GM20000 (cell line): ENCODE data around the gene PRORP.
"Not testable (repeated sequence)": the region's sequence is repeated elsewhere in the genome, so short reads cannot be mapped to it uniquely, and the experiment has no call there.

Source experiments
- DNase-seq: peaks from one replicate; pipeline ENCODE4 v3.0.0; 2012; ENCODE audit warnings: low spot score
- CTCF ChIP-seq: IDR thresholded peaks from 2 replicates; pipeline ENCODE4 v1.5.1; 2012; ENCODE audit warnings: mild to moderate bottlenecking, control low read depth; ENCODE audit errors: extremely low read depth, missing control alignments

PRORP gene

GRCh38 chr14:35140718-35141581 lies 18.6 kb downstream of the PRORP start:
- DNase-seq, result no peak
- no peak for TF ChIP-seq CTCF

- no peak for TF ChIP-seq CTCF
- no peak for DNase-seq
These were observed 21.7 kb downstream of the PRORP start for GRCh38 chr14:35144029-35144428.

- no peak for TF ChIP-seq CTCF
These were observed 24.4 kb downstream of the PRORP start for GRCh38 chr14:35146711-35147149.

GRCh38 chr14:35147186-35147585 lies 24.8 kb downstream of the PRORP start:
- no peak for TF ChIP-seq CTCF
- DNase-seq, result no peak

More at GRCh38 chr14:35146711-35147149, 24.4 kb downstream of the PRORP start:
- no peak for DNase-seq

- no peak for TF ChIP-seq CTCF
- no peak for DNase-seq
These were observed 25.4 kb downstream of the PRORP start for GRCh38 chr14:35147711-35148110.

- DNase-seq, result no peak
- TF ChIP-seq CTCF, result no peak
These were observed 26.9 kb downstream of the PRORP start for GRCh38 chr14:35149239-35149638.

GRCh38 chr14:35152531-35152930 lies 30.2 kb downstream of the PRORP start:
- not testable (repeated sequence) for DNase-seq

- no peak for TF ChIP-seq CTCF
These were observed 31.7 kb downstream of the PRORP start for GRCh38 chr14:35154016-35154415.

More at GRCh38 chr14:35154016-35154415, 31.7 kb downstream of the PRORP start:
- DNase-seq, result no peak
